Measurements from ENCODE around the gene CD300A.

DNA sequence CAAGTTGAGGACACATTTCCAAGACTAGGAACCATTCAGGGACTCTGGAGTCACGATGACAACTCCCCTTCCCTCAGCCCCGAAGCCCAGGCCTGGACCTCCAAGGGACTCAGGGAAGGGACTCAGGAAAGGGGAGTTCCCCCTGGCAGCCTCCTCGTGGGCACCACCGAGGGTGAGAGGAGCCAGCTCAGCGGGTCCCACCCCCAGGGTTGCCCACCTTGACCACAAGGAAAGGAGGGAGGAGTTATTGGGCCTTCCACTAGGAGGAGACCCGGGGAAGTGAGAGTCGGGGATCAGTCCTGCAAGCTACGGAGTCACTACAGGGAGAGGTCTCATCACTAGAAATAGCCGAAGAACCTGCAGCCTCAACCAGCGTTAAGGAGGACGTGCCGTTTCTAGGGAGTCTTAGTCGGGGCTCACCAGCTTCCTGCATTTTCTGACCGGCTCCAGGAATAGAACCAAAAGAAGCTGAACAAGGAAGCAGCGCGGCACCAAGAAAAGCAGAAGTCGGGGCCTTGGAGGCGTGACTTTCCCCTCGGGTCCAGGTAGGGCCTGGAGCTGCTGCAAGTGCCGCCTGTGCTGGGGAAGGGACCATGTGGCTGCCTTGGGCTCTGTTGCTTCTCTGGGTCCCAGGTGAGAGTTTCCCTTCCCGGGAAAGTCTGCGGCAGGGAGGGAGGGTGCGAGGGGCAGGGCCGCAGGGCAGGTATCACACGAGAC is at the start of gene CD300A:
- TF ChIP-seq, protein P1, sequence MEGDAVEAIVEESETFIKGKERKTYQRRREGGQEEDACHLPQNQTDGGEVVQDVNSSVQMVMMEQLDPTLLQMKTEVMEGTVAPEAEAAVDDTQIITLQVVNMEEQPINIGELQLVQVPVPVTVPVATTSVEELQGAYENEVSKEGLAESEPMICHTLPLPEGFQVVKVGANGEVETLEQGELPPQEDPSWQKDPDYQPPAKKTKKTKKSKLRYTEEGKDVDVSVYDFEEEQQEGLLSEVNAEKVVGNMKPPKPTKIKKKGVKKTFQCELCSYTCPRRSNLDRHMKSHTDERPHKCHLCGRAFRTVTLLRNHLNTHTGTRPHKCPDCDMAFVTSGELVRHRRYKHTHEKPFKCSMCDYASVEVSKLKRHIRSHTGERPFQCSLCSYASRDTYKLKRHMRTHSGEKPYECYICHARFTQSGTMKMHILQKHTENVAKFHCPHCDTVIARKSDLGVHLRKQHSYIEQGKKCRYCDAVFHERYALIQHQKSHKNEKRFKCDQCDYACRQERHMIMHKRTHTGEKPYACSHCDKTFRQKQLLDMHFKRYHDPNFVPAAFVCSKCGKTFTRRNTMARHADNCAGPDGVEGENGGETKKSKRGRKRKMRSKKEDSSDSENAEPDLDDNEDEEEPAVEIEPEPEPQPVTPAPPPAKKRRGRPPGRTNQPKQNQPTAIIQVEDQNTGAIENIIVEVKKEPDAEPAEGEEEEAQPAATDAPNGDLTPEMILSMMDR (conservative IDR thresholded peaks at IDR 0.05) = no peak
- no peak for TF ChIP-seq ZFX (IDR thresholded peaks at IDR 0.05)

All from C4-2B (cell line).